OCI-LY3 (cell line): ENCODE data around the gene BICC1.

ENCODE experiments used
- CTCF ChIP-seq: fragments of 200-600, 300-600 bp; sonication (generic); IDR thresholded peaks from 2 replicates; pipeline ENCODE4 v1.5.1; 2014; ENCODE audit warnings: antibody characterized with exemption, low read length, low read depth
- EZH2phosphoT487 ChIP-seq: fragments of 200-600 bp; shearing (Covaris generic); IDR thresholded peaks from 2 replicates; pipeline ENCODE4 v1.6.1; 2018; ENCODE audit warnings: antibody characterized with exemption, mixed run types, low read depth

DNA sequence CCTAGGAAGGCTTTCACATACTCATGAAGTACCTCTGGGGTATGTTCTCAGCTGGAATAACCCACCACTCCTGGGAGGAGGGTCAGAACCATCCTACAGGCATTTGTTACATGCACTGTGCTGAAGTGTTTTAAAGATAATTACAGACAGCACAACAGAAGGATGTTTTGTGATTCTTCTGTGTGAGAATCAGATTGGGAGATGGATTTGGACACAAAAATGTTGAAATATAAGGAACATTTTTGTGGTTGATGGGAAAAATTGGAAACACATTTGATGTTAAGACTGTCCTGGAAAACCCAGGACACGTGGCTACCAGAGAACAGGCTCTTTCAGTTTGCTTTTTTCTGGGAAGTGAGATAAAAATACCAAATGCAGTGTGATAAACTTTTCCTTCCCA is 61.4 kb downstream of the BICC1 start:
- TF ChIP-seq EZH2phosphoT487, result no peak
- TF ChIP-seq CTCF, result no peak
